Measurements from ENCODE around the gene ERP27. TPM values are rescaled to one million over a fixed set of nuclear protein-coding genes. Genes with fewer than 3 reads are reported as not detected.

The ERP27 gene
- total and polyA plus RNA-seq, 2 experiments from 2014 or later, result 48.0 to 53.7 TPM

- H3K9me3 ChIP-seq (ENCODE audit: low read depth), result no peaks in the 10 kb centered on the region
- no peaks in the 10 kb centered on the region for H3K9me2 ChIP-seq (replicated peaks; ENCODE audit: insufficient read depth)
- TF ChIP-seq, protein P1, sequence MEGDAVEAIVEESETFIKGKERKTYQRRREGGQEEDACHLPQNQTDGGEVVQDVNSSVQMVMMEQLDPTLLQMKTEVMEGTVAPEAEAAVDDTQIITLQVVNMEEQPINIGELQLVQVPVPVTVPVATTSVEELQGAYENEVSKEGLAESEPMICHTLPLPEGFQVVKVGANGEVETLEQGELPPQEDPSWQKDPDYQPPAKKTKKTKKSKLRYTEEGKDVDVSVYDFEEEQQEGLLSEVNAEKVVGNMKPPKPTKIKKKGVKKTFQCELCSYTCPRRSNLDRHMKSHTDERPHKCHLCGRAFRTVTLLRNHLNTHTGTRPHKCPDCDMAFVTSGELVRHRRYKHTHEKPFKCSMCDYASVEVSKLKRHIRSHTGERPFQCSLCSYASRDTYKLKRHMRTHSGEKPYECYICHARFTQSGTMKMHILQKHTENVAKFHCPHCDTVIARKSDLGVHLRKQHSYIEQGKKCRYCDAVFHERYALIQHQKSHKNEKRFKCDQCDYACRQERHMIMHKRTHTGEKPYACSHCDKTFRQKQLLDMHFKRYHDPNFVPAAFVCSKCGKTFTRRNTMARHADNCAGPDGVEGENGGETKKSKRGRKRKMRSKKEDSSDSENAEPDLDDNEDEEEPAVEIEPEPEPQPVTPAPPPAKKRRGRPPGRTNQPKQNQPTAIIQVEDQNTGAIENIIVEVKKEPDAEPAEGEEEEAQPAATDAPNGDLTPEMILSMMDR (IDR thresholded peaks at IDR 0.05; ENCODE audit: poor library complexity), result no peak
- TF ChIP-seq EZH2 (IDR thresholded peaks at IDR 0.05; ENCODE audit: borderline replicate concordance), result no peak
- no peak for TF ChIP-seq EZH2phosphoT487 (IDR thresholded peaks at IDR 0.05; ENCODE audit: low read depth, severe bottlenecking, unreplicated experiment)
- DNase-seq (ENCODE audit: low spot score), result no peak
- 82% methylated on average over 5 of the region's 5 CpGs for WGBS (ENCODE audit: low lambda C conversion rate, missing lambda C conversion rate)
- no peak overlapping the region for H3K4me2 ChIP-seq
- no peaks in the 10 kb centered on the region for H4K20me1 ChIP-seq (ENCODE audit: insufficient read depth, poor library complexity, severe bottlenecking)
- no peaks in the 10 kb centered on the region for H3K27me3 ChIP-seq
- no peaks in the 10 kb centered on the region for H3K4me1 ChIP-seq (ENCODE audit: insufficient read depth)
- no peak overlapping the region for H2AFZ ChIP-seq
- no peak overlapping the region for H3K4me3 ChIP-seq
- no peak overlapping the region for H3K27ac ChIP-seq
- H3K36me3 ChIP-seq (replicated peaks; ENCODE audit: insufficient read depth, low read depth), result no peaks in the 10 kb centered on the region
- no peaks in the 10 kb centered on the region for H3K79me2 ChIP-seq
Observed at GRCh38 chr12:14905269-14906004, 32.9 kb downstream of the ERP27 start.

GRCh38 chr12:14904854-14905253, 33.5 kb downstream of the ERP27 start:
- Histone ChIP-seq H3K36me3 (replicated peaks; ENCODE audit: insufficient read depth, low read depth) (no peaks in the 10 kb centered on the region), H3K4me2 (no peak overlapping the region), H3K4me1 (ENCODE audit: insufficient read depth) (no peaks in the 10 kb centered on the region), H2AFZ (no peak overlapping the region), H4K20me1 (ENCODE audit: insufficient read depth, poor library complexity, severe bottlenecking) (no peaks in the 10 kb centered on the region), H3K9me2 (replicated peaks; ENCODE audit: insufficient read depth) (no peaks in the 10 kb centered on the region), H3K9me3 (ENCODE audit: low read depth) (no peaks in the 10 kb centered on the region), H3K4me3 (no peak overlapping the region), H3K79me2 (no peaks in the 10 kb centered on the region), H3K27ac (no peak overlapping the region), H3K27me3 (no peaks in the 10 kb centered on the region)
- no peak for DNase-seq (ENCODE audit: low spot score)
- TF ChIP-seq, protein P1 (IDR thresholded peaks at IDR 0.05; ENCODE audit: poor library complexity), result no peak
- TF ChIP-seq EZH2 (IDR thresholded peaks at IDR 0.05; ENCODE audit: borderline replicate concordance), result no peak
- TF ChIP-seq EZH2phosphoT487 (IDR thresholded peaks at IDR 0.05; ENCODE audit: low read depth, severe bottlenecking, unreplicated experiment), result no peak
- 95% methylated on average over 8 of the region's 8 CpGs for WGBS (ENCODE audit: low lambda C conversion rate, missing lambda C conversion rate)

- Histone ChIP-seq H3K9me3 (ENCODE audit: low read depth) (no peaks in the 10 kb centered on the region), H2AFZ (no peak overlapping the region), H3K79me2 (no peaks in the 10 kb centered on the region), H3K4me3 (no peak overlapping the region), H3K27ac (no peak overlapping the region), H3K9me2 (replicated peaks; ENCODE audit: insufficient read depth) (no peaks in the 10 kb centered on the region), H3K4me2 (no peak overlapping the region), H3K36me3 (replicated peaks; ENCODE audit: insufficient read depth, low read depth) (no peaks in the 10 kb centered on the region), H3K4me1 (ENCODE audit: insufficient read depth) (no peaks in the 10 kb centered on the region), H4K20me1 (ENCODE audit: insufficient read depth, poor library complexity, severe bottlenecking) (no peaks in the 10 kb centered on the region), H3K27me3 (no peaks in the 10 kb centered on the region)
- 88% methylated on average over 5 of the region's 5 CpGs for WGBS (ENCODE audit: low lambda C conversion rate, missing lambda C conversion rate)
- no peak for DNase-seq (ENCODE audit: low spot score)
- TF ChIP-seq EZH2phosphoT487 (IDR thresholded peaks at IDR 0.05; ENCODE audit: low read depth, severe bottlenecking, unreplicated experiment), result no peak
- TF ChIP-seq, protein P1 (IDR thresholded peaks at IDR 0.05; ENCODE audit: poor library complexity), result no peak
- TF ChIP-seq EZH2 (IDR thresholded peaks at IDR 0.05; ENCODE audit: borderline replicate concordance), result no peak
Observed at GRCh38 chr12:14903386-14904098, 34.8 kb downstream of the ERP27 start.

Data from hepatocyte (in vitro differentiated cells).